NT2/D1 (cell line): ENCODE data around the gene TMEM8B.

Source experiments
- DNase-seq: peaks from one replicate; pipeline ENCODE4 v3.0.0-alpha.2; 2011; ENCODE audit warnings: low read depth, low spot score
- H3K27me3 ChIP-seq: 2 replicates; pipeline ENCODE4 v1.6.0; 2011; ENCODE audit warnings: mild to moderate bottlenecking; ENCODE audit not compliant: insufficient read length, insufficient read depth
- H3K36me3 ChIP-seq: 2 replicates; pipeline ENCODE4 v1.6.1; 2011; ENCODE audit warnings: mild to moderate bottlenecking, low read length, mixed read lengths; ENCODE audit not compliant: insufficient read depth, insufficient read length
- H3K4me1 ChIP-seq: 2 replicates; pipeline ENCODE4 v1.5.1; 2011; ENCODE audit not compliant: insufficient read depth, insufficient read length
- H3K4me3 ChIP-seq: 2 replicates; pipeline ENCODE4 v1.5.1; 2011; ENCODE audit warnings: low read depth; ENCODE audit not compliant: insufficient read length
- H3K9ac ChIP-seq: 2 replicates; pipeline ENCODE4 v1.6.0; 2011; ENCODE audit warnings: low read depth; ENCODE audit not compliant: insufficient read length
- H3K9me3 ChIP-seq: 2 replicates; pipeline ENCODE4 v1.5.1; 2011; ENCODE audit warnings: mild to moderate bottlenecking, low read length; ENCODE audit not compliant: insufficient read depth
- SUZ12 ChIP-seq: IDR thresholded peaks from 2 replicates; pipeline ENCODE4 v1.6.1; 2011; ENCODE audit not compliant: insufficient read length, insufficient read depth; ENCODE audit errors: extremely low read depth
- YY1 ChIP-seq: IDR thresholded peaks from 2 replicates; pipeline ENCODE4 v1.6.1; 2011; ENCODE audit not compliant: insufficient read length, insufficient read depth
- ZNF274 ChIP-seq: IDR thresholded peaks from 2 replicates; pipeline ENCODE4 v1.6.1; 2011; ENCODE audit warnings: mild to moderate bottlenecking, low read depth, low read length

Gene TMEM8B

GRCh38 chr9:35792024-35792813 lies 36.8 kb upstream of the TMEM8B start:
- Histone ChIP-seq H3K27me3 (peaks cover 9% of the 10 kb centered on the region), H3K36me3 (no peaks in the 10 kb centered on the region), H3K4me3 (peak overlapping the region; percentile 69), H3K9ac (peak overlapping the region; percentile 74), H3K9me3 (no peaks in the 10 kb centered on the region), H3K4me1 (peaks cover 4% of the 10 kb centered on the region)
- no peak for DNase-seq
- TF ChIP-seq ZNF274 = no peak
- TF ChIP-seq YY1 = no peak
- no peak for TF ChIP-seq SUZ12

- Histone ChIP-seq H3K9ac (no peak overlapping the region), H3K27me3 (peaks cover 9% of the 10 kb centered on the region), H3K9me3 (no peaks in the 10 kb centered on the region), H3K4me3 (no peak overlapping the region), H3K36me3 (no peaks in the 10 kb centered on the region), H3K4me1 (peaks cover 4% of the 10 kb centered on the region)
- no peak for TF ChIP-seq ZNF274
- TF ChIP-seq YY1 = no peak
- no peak for TF ChIP-seq SUZ12
- DNase-seq = no peak
Observed at GRCh38 chr9:35792826-35793225, 36.2 kb upstream of the TMEM8B start.

- H3K4me1 ChIP-seq = peaks cover 4% of the 10 kb centered on the region
- H3K36me3 ChIP-seq = no peaks in the 10 kb centered on the region
- no peak for DNase-seq
- H3K27me3 ChIP-seq = peaks cover 9% of the 10 kb centered on the region
- H3K4me3 ChIP-seq = no peak overlapping the region
- no peaks in the 10 kb centered on the region for H3K9me3 ChIP-seq
- H3K9ac ChIP-seq = no peak overlapping the region
- TF ChIP-seq SUZ12 (no peak), ZNF274 (no peak), YY1 (no peak)
Observed at GRCh38 chr9:35793461-35793860, 35.6 kb upstream of the TMEM8B start.

- no peak overlapping the region for H3K4me3 ChIP-seq
- peaks cover 9% of the 10 kb centered on the region for H3K27me3 ChIP-seq
- H3K9me3 ChIP-seq = no peaks in the 10 kb centered on the region
- H3K4me1 ChIP-seq = peaks cover 4% of the 10 kb centered on the region
- no peak overlapping the region for H3K9ac ChIP-seq
- TF ChIP-seq ZNF274 = no peak
- no peak for TF ChIP-seq SUZ12
- no peak for TF ChIP-seq YY1
- DNase-seq = no peak
- H3K36me3 ChIP-seq = peaks cover 8% of the 10 kb centered on the region
Observed at GRCh38 chr9:35795695-35796094, 33.3 kb upstream of the TMEM8B start.

- Histone ChIP-seq H3K9ac (no peak overlapping the region), H3K27me3 (peaks cover 5% of the 10 kb centered on the region), H3K9me3 (no peaks in the 10 kb centered on the region), H3K36me3 (peaks cover 21% of the 10 kb centered on the region), H3K4me1 (peaks cover 4% of the 10 kb centered on the region), H3K4me3 (no peak overlapping the region)
- TF ChIP-seq ZNF274 = no peak
- no peak for TF ChIP-seq SUZ12
- TF ChIP-seq YY1 = no peak
- no peak for DNase-seq
Observed at GRCh38 chr9:35797311-35798109, 31.5 kb upstream of the TMEM8B start.

- H3K36me3 ChIP-seq = peaks cover 24% of the 10 kb centered on the region
Observed at GRCh38 chr9:35798658-35799374, 30.2 kb upstream of the TMEM8B start.

More at GRCh38 chr9:35798658-35799374, 30.2 kb upstream of the TMEM8B start:
- Histone ChIP-seq H3K9me3 (no peaks in the 10 kb centered on the region), H3K4me3 (no peak overlapping the region), H3K27me3 (no peaks in the 10 kb centered on the region), H3K4me1 (no peaks in the 10 kb centered on the region), H3K9ac (no peak overlapping the region)
- DNase-seq = no peak
- TF ChIP-seq SUZ12 (no peak), ZNF274 (no peak), YY1 (no peak)
